Ovary (tissue), 3 donors: ENCODE measurements around the gene DTX1.

Experiments used
- POLR2A ChIP-seq: fragments of 450-650 bp; IDR thresholded peaks from one replicate; pipeline ENCODE4 v1.6.1; 2017; ENCODE audit warnings: antibody characterized with exemption, mild to moderate bottlenecking, moderate library complexity
- TF ChIP-seq, protein P1 (sequence below), 3 donors: fragments of 450-650 bp in 2 of 3; fragments of 200-600 bp in 1 of 3; IDR thresholded peaks; one replicate each; pipeline versions ENCODE4 v1.5.1 to v1.8.0; 2016 to 2022; ENCODE audit warnings: antibody characterized with exemption in 3 of 3, mild to moderate bottlenecking in 1 of 3
- donor health status: DM: no; HTN: no; CAD: no.

GRCh38 chr12:113127791-113128199 is 71.3 kb downstream of the DTX1 start:
- no peak for TF ChIP-seq POLR2A
- TF ChIP-seq, protein P1, sequence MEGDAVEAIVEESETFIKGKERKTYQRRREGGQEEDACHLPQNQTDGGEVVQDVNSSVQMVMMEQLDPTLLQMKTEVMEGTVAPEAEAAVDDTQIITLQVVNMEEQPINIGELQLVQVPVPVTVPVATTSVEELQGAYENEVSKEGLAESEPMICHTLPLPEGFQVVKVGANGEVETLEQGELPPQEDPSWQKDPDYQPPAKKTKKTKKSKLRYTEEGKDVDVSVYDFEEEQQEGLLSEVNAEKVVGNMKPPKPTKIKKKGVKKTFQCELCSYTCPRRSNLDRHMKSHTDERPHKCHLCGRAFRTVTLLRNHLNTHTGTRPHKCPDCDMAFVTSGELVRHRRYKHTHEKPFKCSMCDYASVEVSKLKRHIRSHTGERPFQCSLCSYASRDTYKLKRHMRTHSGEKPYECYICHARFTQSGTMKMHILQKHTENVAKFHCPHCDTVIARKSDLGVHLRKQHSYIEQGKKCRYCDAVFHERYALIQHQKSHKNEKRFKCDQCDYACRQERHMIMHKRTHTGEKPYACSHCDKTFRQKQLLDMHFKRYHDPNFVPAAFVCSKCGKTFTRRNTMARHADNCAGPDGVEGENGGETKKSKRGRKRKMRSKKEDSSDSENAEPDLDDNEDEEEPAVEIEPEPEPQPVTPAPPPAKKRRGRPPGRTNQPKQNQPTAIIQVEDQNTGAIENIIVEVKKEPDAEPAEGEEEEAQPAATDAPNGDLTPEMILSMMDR (IDR thresholded peaks at IDR 0.05): no peak
